Measurements from ENCODE around the gene DCP1B.

The DCP1B gene

GRCh38 chr12:1934068-1934467 lies 70.2 kb downstream of the DCP1B start:
- no peak for FAIRE-seq

GRCh38 chr12:1933342-1934051 lies 70.8 kb downstream of the DCP1B start:
- FAIRE-seq: no peak

GRCh38 chr12:1932264-1932777 lies 71.9 kb downstream of the DCP1B start:
- FAIRE-seq: no peak

GRCh38 chr12:1931642-1932041 lies 72.6 kb downstream of the DCP1B start:
- no peak for FAIRE-seq

GRCh38 chr12:1930803-1931597 lies 73.3 kb downstream of the DCP1B start:
- no peak for FAIRE-seq

GRCh38 chr12:1929985-1930802 lies 74.1 kb downstream of the DCP1B start:
- FAIRE-seq: no peak

- no peak for FAIRE-seq
These were observed 74.8 kb downstream of the DCP1B start for GRCh38 chr12:1929241-1929984.

GRCh38 chr12:1928439-1929121 lies 75.7 kb downstream of the DCP1B start:
- FAIRE-seq: no peak

GRCh38 chr12:1927751-1928351 lies 76.4 kb downstream of the DCP1B start:
- FAIRE-seq: no peak

- FAIRE-seq: no peak
These were observed 77.1 kb downstream of the DCP1B start for GRCh38 chr12:1927051-1927680.

- no peak for FAIRE-seq
These were observed 78.0 kb downstream of the DCP1B start for GRCh38 chr12:1926251-1926657.

GRCh38 chr12:1925684-1926006 lies 78.6 kb downstream of the DCP1B start:
- FAIRE-seq: no peak

GRCh38 chr12:1924996-1925683 lies 79.1 kb downstream of the DCP1B start:
- no peak for FAIRE-seq

- no peak for FAIRE-seq
These were observed 81.3 kb downstream of the DCP1B start for GRCh38 chr12:1922985-1923384.

GRCh38 chr12:1922075-1922709 lies 82.1 kb downstream of the DCP1B start:
- no peak for FAIRE-seq

- FAIRE-seq: no peak
These were observed 83.3 kb downstream of the DCP1B start for GRCh38 chr12:1920971-1921370.

- no peak for FAIRE-seq
These were observed 83.8 kb downstream of the DCP1B start for GRCh38 chr12:1920436-1920835.

GRCh38 chr12:1919763-1920162 lies 84.5 kb downstream of the DCP1B start:
- FAIRE-seq: no peak

GRCh38 chr12:1919284-1919683 lies 85.0 kb downstream of the DCP1B start:
- FAIRE-seq: no peak

- FAIRE-seq: no peak
These were observed 85.4 kb downstream of the DCP1B start for GRCh38 chr12:1918884-1919236.
